ENCODE measurements around the gene PRAME.

- TF ChIP-seq POLR2A (IDR thresholded peaks at IDR 0.05; ENCODE audit: low read length): no peak
- TF ChIP-seq GATA1 (IDR thresholded peaks at IDR 0.05; ENCODE audit: low read depth, low read length): no peak
These were observed 12.4 kb upstream of the PRAME start for GRCh38 chr22:22571429-22571828.

Data from erythroblast (primary cell).